HG03159 (cell line): ENCODE measurements around the gene DPAGT1.
"Not testable (repeated sequence)": the region's sequence is repeated elsewhere in the genome, so short reads cannot be mapped to it uniquely, and the experiment has no call there.

Experiments used
- ATAC-seq: cut with Tn5 transposase; IDR thresholded peaks from one replicate; pipeline ENCODE4 v1.9.1; 2021; ENCODE audit warnings: mild to moderate bottlenecking, moderate library complexity; ENCODE audit not compliant: unreplicated experiment

The DPAGT1 gene

GRCh38 chr11:119101759-119102423, at the start of gene DPAGT1:
TSS of gene DPAGT1 (minus strand) at chr11:119101853. CDS start at chr11:119101655, 198 bp downstream.
- peak; percentile 69 for ATAC-seq

GRCh38 chr11:119149786-119150275, 48.2 kb upstream of the DPAGT1 start:
- no peak for ATAC-seq

- ATAC-seq, result no peak
Measured at GRCh38 chr11:119149018-119149785, 47.5 kb upstream of the DPAGT1 start, which contains the start of gene ABCG4. TSS of gene ABCG4 (plus strand) at chr11:119149052. CDS start at chr11:119149966, 914 bp downstream.

GRCh38 chr11:119148720-119149017, 47.0 kb upstream of the DPAGT1 start:
- no peak for ATAC-seq

- ATAC-seq, result no peak
Measured at GRCh38 chr11:119147604-119148333, 46.1 kb upstream of the DPAGT1 start.

DNA sequence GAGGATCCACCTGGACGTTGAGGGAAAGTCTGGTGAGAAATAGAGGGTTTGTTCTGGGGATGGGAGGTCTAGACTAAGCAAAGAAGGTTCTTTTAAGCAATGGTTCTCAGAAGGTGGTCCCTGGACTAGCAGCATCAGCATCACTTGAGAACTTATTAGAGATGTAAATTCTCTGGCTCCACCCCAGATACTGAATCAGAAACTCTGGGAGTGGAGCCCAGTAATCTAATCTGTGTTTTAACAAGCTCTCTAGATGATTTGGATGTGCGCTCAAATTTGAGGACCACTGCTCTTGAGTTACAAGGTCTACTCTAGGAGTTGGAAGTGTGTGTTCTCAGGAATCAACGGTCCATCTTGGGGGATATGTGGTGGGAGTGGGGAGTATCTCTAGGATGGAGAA, 43.9 kb upstream of the DPAGT1 start:
- ATAC-seq, result no peak

DNA sequence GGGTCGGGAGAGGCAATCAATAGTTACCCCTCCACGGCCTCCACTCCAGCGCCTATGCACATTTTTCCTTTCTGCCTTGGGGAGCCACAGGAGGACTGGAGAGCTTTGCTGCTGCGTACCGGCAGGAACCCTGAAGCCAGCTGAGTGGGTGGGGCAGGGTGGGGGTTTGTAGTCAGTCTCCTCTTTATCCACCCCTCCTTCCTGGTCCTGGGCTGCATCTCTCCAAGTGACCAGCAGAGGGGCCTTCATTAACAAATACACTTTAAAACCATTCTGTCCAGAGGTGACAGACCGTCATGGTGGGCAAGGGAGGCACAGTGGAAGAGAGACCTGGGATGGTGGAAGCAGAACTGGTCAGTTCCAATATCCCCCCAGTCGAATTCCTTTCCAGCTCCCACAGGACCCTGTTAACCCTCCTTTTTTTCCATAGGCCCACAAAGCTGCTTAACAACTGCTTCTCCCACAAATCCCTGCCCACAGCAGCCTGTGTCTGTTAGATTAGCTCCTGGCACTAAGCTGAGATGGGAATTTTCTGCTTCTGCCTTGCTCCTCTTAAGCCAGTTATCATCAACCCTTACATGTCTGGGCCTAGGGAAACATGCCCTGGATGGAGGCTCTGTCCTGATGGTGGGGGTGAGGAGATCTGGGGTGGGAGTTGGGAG, 43.3 kb upstream of the DPAGT1 start:
- ATAC-seq, result no peak

DNA sequence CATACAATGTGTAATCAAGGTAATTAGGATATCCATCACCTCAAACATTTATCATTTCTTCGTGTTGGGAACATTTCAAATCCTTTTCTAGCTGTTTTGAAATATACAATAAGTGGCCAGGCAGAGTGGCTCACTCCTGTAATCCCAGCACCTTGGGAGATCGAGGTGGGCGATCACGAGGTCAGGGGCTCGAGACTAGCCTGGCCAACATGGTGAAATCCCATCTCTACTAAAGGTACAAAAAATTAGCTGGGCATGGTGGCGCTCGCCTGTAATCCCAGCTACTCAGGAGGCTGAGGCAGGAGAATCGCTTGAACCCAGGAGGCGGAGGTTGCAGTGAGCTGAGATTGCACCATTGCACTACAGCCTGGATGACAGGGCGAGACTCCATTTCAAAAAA, 37.6 kb upstream of the DPAGT1 start:
- ATAC-seq, result not testable (repeated sequence)

DNA sequence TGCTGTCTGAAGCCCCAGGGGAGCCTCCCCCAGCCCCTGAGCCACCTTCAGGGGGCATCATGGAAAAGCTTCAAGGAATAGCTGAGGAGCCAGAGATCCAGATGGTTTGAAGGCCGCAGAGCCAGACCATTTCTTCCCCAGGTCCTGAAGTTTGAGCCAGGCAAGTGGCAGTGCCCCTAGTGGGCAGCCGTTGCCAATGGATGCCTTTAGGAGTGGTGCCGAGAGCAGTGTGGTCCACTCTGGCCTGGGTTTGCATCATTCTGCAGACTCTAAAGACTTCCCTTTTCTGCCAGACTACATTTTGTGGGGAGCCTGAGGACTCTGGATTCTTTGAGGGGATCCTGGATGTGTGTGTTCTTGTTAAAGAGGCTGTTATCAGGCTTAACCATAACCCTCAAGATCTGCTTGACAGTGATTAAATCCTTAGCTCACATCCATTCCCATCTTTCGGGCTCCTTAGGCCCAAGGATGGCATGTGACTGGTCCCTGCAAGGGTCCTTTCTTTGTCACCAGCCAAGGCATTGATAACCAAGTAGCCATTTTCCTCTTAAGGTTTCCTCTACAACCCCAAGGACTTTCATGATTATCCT, 32.8 kb upstream of the DPAGT1 start:
- ATAC-seq, result no peak

GRCh38 chr11:119130662-119131061, 29.0 kb upstream of the DPAGT1 start:
- ATAC-seq, result no peak

DNA sequence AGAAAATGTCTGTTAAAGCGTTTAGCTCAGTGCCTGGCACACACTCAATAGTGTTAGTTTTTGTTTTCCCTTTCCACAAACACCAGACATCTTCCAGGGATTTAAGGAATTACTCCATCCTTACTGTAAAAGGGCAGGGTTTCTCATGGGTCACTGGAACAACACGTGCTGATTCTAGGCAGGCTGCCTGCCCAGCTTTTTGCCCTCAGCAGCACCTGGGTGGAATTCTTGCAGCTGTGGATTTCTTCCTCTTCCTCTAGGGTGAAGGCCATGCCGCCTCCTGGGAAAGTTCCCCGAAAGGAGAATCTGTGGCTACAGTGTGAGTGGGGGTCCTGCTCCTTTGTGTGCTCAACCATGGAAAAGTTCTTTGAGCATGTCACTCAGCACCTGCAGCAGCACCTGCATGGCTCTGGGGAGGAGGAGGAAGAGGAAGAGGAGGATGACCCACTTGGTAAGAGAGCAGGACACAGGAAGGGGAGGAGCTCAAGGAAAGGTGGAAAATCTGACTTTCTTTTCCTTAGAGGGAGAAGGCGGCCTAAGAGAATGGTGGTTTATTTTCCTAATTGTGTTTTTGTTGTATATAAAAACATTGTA, 25.1 kb upstream of the DPAGT1 start:
- ATAC-seq, result no peak

- ATAC-seq, result no peak
Measured at GRCh38 chr11:119125821-119126220, 24.2 kb upstream of the DPAGT1 start.

- ATAC-seq, result peak; percentile 21
Measured at GRCh38 chr11:119121811-119122124, 20.1 kb upstream of the DPAGT1 start.

- peak; percentile 97 for ATAC-seq
Measured at GRCh38 chr11:119121008-119121810, 19.6 kb upstream of the DPAGT1 start, which contains the start of gene HINFP. TSS of gene HINFP (plus strand) at chr11:119121580. CDS start at chr11:119126945, 5,365 bp downstream.

- ATAC-seq, result no peak
Measured at GRCh38 chr11:119120639-119121007, 19.0 kb upstream of the DPAGT1 start.

DNA sequence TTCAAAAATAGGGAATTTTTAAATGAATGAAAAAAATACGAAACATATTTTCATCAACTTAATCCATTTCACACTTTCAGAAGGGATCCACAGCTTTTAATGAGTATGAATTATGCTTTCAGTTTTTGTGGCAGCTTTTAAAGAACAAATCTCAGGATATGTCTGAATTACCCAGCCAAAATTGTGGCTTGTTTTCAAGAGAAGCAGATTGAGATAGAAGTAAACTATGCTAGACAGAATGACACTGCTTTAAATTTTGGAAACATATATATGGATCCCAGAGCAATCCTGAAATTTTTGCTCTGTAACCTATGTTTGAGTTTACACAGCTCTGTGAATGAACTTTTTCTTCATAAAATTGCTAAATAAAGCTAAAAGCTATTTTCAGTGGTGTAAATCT, 17.3 kb upstream of the DPAGT1 start:
- no peak for ATAC-seq

- ATAC-seq, result no peak
Measured at GRCh38 chr11:119118227-119118626, 16.6 kb upstream of the DPAGT1 start.

GRCh38 chr11:119117004-119117706, 15.5 kb upstream of the DPAGT1 start:
- no peak for ATAC-seq

DNA sequence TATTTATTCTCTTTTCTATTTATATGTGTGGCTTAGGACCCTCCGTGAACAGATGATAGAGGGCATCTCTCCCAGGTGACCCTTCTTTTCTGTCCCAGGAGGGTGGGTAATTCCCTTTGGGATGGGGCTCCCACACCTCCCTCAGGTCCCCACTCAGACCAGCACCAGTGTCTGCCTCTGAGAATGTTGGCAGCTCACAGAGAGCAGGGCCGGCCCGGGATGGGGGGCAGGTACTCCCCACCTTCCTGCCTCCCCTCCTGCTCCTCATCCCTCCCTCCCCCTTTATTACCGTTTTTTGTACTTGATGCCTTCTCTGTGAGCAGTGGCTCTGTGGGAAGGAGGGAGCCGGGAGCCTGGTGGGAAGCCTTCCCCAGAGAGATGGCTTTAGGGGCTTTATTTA, 14.9 kb upstream of the DPAGT1 start:
- no peak for ATAC-seq
